ENCODE results near the gene RCOR3.

DNA sequence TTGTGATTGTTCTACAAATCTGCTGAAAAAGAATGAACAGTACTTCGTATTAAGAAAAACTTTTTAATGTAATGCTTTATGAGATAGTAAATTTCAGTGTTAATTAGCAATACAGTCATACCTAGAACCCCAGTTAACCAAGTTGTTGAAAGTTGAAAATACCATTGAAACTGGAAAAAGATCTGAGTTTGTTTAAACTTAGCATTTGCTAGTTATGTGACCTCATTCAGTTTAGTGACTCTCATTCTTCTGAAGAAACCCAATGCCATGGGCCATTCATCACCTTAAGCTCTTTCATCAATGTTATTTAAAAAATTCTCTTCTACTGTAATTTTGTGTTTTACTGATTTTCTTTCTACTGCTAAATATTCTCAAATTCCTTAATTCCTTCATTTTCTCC, 20.2 kb downstream of the RCOR3 start:
- TF ChIP-seq, protein P1, sequence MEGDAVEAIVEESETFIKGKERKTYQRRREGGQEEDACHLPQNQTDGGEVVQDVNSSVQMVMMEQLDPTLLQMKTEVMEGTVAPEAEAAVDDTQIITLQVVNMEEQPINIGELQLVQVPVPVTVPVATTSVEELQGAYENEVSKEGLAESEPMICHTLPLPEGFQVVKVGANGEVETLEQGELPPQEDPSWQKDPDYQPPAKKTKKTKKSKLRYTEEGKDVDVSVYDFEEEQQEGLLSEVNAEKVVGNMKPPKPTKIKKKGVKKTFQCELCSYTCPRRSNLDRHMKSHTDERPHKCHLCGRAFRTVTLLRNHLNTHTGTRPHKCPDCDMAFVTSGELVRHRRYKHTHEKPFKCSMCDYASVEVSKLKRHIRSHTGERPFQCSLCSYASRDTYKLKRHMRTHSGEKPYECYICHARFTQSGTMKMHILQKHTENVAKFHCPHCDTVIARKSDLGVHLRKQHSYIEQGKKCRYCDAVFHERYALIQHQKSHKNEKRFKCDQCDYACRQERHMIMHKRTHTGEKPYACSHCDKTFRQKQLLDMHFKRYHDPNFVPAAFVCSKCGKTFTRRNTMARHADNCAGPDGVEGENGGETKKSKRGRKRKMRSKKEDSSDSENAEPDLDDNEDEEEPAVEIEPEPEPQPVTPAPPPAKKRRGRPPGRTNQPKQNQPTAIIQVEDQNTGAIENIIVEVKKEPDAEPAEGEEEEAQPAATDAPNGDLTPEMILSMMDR (IDR thresholded peaks at IDR 0.05; ENCODE audit: low read depth, low read length) = no peak
- TF ChIP-seq EZH2phosphoT487 (IDR thresholded peaks at IDR 0.05; ENCODE audit: low read depth) = no peak

All from OCI-LY3 (cell line).